Spleen (tissue), 7 donors: Measurements from ENCODE around the gene PGAM1.

Source experiments
- POLR2A ChIP-seq, 3 donors: fragments of 450-650 bp; IDR thresholded peaks; one replicate each; pipeline ENCODE4 v1.5.1; 2017; ENCODE audit warnings: antibody characterized with exemption in 3 of 3, mild to moderate bottlenecking in 1 of 3
- TF ChIP-seq, protein P1 (sequence below), 11 experiments: fragments of 200-600 bp in 7 of 11; fragments of 450-650 bp in 4 of 11; sonication (generic) in 4 of 11; IDR thresholded peaks in 8 of 11; conservative IDR thresholded peaks in 3 of 11; 1 replicate in 7 of 11; 2 replicates in 4 of 11; pipeline versions ENCODE4 v1.4.0 to v1.8.0; 2016 to 2021; ENCODE audit warnings: antibody characterized with exemption in 11 of 11, inconsistent platforms in 4 of 11, mild to moderate bottlenecking in 1 of 11
- donor health status: DM: no; HTN: no; CAD: no; lungs with moderate emphysema.
- donor health status: DM: no; HTN: no; CAD: no.
- donor health status: DM: no; HTN: no; CAD: no.

DNA sequence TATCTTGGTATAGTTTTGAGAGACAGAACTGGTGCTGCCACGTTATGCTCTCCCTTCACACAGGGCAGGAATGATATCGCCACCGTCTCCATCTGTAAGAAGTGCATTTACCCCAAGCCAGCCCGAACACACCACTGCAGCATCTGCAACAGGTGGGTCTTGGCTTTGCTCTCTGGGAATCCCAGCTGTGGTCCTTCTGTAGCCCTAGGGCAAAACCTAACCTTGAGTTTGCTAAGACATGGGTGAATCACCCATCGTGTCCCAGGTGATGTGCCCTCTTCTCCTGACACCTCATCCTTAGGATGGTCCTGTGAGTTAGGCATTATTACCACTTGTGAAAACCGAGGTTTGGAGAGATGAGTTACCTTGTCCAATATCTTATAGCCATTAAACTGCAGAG, 26.4 kb downstream of the PGAM1 start:
- TF ChIP-seq, protein P1, sequence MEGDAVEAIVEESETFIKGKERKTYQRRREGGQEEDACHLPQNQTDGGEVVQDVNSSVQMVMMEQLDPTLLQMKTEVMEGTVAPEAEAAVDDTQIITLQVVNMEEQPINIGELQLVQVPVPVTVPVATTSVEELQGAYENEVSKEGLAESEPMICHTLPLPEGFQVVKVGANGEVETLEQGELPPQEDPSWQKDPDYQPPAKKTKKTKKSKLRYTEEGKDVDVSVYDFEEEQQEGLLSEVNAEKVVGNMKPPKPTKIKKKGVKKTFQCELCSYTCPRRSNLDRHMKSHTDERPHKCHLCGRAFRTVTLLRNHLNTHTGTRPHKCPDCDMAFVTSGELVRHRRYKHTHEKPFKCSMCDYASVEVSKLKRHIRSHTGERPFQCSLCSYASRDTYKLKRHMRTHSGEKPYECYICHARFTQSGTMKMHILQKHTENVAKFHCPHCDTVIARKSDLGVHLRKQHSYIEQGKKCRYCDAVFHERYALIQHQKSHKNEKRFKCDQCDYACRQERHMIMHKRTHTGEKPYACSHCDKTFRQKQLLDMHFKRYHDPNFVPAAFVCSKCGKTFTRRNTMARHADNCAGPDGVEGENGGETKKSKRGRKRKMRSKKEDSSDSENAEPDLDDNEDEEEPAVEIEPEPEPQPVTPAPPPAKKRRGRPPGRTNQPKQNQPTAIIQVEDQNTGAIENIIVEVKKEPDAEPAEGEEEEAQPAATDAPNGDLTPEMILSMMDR (IDR thresholded peaks at IDR 0.05 in 8 of 11, conservative IDR thresholded peaks at IDR 0.05 in 3 of 11) = no peak
- TF ChIP-seq POLR2A (IDR thresholded peaks at IDR 0.05) = no peak
